ENCODE measurements around the gene CFAP251.
"Not testable (repeated sequence)": the region's sequence is repeated elsewhere in the genome, so short reads cannot be mapped to it uniquely, and the experiment has no call there.

- TF ChIP-seq POLR2A, POLR2AphosphoS5 (IDR thresholded peaks at IDR 0.05; ENCODE audit: low read depth, low read length): not testable (repeated sequence)
These were observed 123.1 kb downstream of the CFAP251 start for GRCh38 chr12:122041458-122041857.
